Fibroblast of peridontal ligament (primary cell): ENCODE data around the gene BUD13.

Experiments
- DNase-seq: peaks from one replicate; pipeline ENCODE4 v3.0.0-alpha.2; 2010; ENCODE audit errors: extremely low read depth

BUD13 gene

GRCh38 chr11:116716621-116717020 is 56.2 kb downstream of the BUD13 start:
- no peak for DNase-seq

- no peak for DNase-seq
Measured at GRCh38 chr11:116715383-116715782, 57.4 kb downstream of the BUD13 start.

GRCh38 chr11:116714902-116715301 is 57.9 kb downstream of the BUD13 start:
- DNase-seq = no peak

- no peak for DNase-seq
Measured at GRCh38 chr11:116712428-116712827, 60.4 kb downstream of the BUD13 start.

GRCh38 chr11:116710762-116711161 is 62.0 kb downstream of the BUD13 start:
- DNase-seq = no peak

DNA sequence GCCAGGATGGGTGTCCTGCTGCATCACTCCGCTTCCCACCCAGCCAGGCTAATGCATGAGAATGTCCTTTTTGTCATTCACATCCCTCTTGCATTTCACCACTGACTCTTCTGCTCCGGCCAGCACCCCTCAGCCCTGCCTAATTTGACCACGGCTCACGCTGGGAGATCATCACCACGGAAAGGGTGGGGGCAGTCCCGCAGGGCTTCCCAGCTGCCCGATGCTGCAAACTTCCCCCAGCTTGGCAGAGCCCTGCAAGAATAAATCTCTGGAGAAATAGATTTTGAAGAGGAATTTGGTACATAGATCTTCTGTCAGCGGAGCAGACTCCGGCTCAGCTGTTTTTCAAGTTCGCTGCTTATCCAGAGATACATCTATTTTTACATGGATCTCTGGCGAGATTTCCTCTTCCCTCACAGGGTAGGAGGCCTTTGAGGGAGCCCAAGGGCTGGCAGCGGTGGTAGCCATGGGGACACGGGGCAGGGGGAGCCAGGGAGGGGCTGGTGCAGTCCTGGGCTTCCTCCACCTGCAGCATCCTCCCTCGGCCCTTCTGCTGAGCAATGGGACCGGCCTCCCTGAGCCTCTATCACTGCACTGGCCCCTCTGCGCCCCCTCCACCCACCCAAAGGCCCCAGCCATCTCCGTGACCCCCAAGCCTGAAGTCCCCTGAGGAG is 62.6 kb downstream of the BUD13 start:
- no peak for DNase-seq

DNA sequence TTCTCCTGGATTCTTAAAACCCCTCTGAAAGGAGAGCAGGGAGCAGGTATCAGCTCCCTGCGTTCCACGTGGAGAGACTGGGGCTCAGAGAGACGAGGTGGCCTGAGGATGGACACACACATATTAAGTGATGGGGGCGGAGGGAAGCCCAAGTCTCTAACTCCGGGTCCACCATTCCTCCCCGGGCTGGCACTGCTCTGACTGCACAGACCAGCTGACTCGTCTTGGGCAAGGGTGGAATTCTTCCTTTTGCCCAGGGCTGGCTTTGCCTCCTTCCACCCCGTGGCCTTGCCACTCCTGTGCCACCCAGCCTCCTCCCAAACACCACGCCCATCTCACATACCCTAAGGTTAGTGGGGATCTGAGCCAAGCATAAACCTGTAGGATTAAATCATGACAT is 65.0 kb downstream of the BUD13 start:
- DNase-seq = no peak

DNA sequence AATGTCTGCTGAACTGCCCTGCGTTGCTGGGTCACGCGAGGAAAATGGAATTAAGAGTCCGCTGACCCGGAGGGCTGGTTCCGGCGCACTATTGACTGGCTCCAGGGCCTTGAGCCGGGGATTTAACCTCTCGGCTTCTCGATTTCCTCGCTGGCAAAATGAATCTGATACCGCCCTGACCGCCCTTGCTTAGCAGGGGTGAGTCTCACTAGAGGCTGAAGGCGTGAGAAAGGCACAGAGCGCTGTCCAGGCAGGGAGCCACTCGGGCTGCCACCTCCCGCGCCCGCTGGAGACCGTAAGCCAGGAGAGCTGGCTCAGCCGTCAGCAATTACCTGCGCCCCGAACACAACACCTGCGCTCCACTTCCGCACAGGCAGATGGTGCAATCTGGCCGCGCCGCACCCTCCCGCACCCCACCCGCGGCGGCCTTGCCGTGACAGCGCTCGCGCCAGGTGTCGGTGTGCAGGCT is 65.6 kb downstream of the BUD13 start:
- DNase-seq = no peak

DNA sequence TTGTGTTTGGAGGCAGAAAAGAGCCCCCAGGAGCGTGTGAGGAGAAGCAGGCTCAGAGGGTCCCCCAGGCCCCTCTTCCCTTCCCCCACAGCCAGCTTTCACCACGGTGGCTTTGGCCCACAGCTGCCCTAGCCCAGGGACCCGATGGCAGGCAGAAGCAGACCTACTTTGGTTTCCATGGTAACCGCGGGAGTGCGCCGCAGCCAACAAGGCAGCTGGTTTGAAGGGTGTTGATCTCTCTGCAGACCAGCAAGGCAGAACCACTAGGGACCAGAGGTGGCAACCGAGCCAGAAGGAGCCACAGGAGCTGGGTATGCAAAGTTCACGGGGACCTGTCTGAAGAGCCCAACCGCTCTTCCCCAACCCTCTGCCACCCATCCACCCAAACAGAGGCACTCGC is 69.4 kb downstream of the BUD13 start:
- DNase-seq = no peak

DNA sequence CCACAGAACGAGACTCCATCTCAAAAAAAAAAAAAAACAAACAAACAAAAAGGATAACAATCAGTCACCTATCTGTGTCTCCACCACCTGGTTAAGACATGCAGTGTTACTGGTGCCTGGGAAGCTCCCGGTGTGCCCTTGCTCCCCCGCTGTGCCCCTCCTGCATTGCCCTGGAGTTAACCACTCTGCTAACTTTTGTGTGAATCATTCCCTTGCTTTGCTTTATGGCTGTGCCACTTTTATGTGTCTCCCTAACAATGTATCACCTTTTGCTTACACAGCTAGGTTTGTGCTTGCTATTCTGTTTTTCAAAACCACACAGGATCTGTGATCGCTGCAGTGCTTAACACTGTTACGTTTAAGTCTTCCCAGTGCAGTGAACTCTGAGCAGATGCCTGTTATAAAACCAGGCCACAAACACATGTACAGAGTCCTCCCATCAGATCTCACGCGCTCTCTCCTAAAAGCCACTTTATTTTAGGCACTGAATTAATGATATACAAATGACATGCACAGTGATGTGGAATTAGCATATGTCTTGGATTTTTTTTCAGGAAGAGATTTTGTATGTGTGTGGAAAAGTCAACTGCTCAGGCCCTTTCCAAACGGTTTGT is 69.9 kb downstream of the BUD13 start:
- DNase-seq = no peak

- DNase-seq = no peak
Measured at GRCh38 chr11:116701876-116702275, 70.9 kb downstream of the BUD13 start.

GRCh38 chr11:116701297-116701801 is 71.4 kb downstream of the BUD13 start:
- no peak for DNase-seq

GRCh38 chr11:116700586-116701220 is 72.1 kb downstream of the BUD13 start:
- DNase-seq = no peak
